Stomach smooth muscle (tissue), 2 donors: Measurements from ENCODE around the gene KIAA1958.

ENCODE experiments used
- H3K27ac ChIP-seq: one replicate; pipeline ENCODE4 v1.7.0; 2013; ENCODE audit warnings: mild to moderate bottlenecking, low read length, inconsistent platforms
- H3K27me3 ChIP-seq, 2 donors: one replicate each; pipeline ENCODE4 v1.7.0; 2013; ENCODE audit warnings: low read length in 2 of 2; ENCODE audit not compliant: insufficient read depth in 2 of 2, control insufficient read depth in 1 of 2
- H3K36me3 ChIP-seq, 2 donors: one replicate each; pipeline ENCODE4 v1.7.0; 2013; ENCODE audit warnings: low read length in 2 of 2; ENCODE audit not compliant: control insufficient read depth in 2 of 2, insufficient read depth in 2 of 2
- H3K4me1 ChIP-seq: one replicate; pipeline ENCODE4 v1.7.0; 2013; ENCODE audit warnings: low read length; ENCODE audit not compliant: control insufficient read depth, insufficient read depth
- H3K4me3 ChIP-seq, 2 donors: one replicate each; pipeline ENCODE4 v1.7.0; 2013; ENCODE audit warnings: low read length in 2 of 2
- H3K9ac ChIP-seq, 2 donors: one replicate each; pipeline ENCODE4 v1.7.0; 2013; ENCODE audit warnings: low read length in 2 of 2, mild to moderate bottlenecking in 1 of 2
- H3K9me3 ChIP-seq, 2 donors: one replicate each; pipeline ENCODE4 v1.7.0; 2013; ENCODE audit warnings: low read length in 2 of 2; ENCODE audit not compliant: control insufficient read depth in 2 of 2
- donor health status: healthy.
- donor health status: Pancreatic carcinoma.

The KIAA1958 gene

DNA sequence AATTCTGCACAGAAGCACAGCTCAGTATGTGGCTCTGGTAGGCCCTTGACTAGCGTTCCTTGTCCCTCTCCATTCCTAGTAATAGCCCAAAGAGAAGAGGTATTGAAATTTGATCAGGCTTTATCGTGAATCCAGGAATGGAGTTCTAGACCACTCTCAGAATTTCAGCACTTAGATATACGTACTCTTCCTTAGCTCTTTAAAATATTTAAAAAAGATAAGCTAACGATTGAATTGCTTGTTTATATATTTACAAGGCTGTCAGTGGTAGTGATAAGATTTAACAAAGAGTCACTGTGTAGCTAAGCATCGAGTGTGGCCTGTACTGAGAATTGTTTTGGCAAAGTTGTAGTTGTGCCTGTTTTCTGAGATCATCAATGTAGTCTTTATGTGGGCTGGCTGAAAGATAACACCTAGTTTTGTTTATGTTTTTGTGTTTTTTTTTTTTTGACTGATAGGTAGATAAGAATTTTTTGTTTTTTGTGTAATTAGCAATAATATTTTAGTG, 2.5 kb downstream of the KIAA1958 start:
- H3K27me3 ChIP-seq = no peaks in the 10 kb centered on the region
- no peak overlapping the region for H3K27ac ChIP-seq
- H3K4me1 ChIP-seq = peaks cover 9% of the 10 kb centered on the region
- no peak overlapping the region for H3K4me3 ChIP-seq
- H3K36me3 ChIP-seq = no peaks in the 10 kb centered on the region
- no peak overlapping the region for H3K9ac ChIP-seq
- H3K9me3 ChIP-seq = no peaks in the 10 kb centered on the region

GRCh38 chr9:112489876-112490666, 3.4 kb downstream of the KIAA1958 start:
- no peaks in the 10 kb centered on the region for H3K9me3 ChIP-seq
- no peak overlapping the region for H3K27ac ChIP-seq
- no peak overlapping the region for H3K4me3 ChIP-seq
- H3K36me3 ChIP-seq = no peaks in the 10 kb centered on the region
- peaks cover 9% of the 10 kb centered on the region for H3K4me1 ChIP-seq
- no peak overlapping the region for H3K9ac ChIP-seq
- H3K27me3 ChIP-seq = no peaks in the 10 kb centered on the region

DNA sequence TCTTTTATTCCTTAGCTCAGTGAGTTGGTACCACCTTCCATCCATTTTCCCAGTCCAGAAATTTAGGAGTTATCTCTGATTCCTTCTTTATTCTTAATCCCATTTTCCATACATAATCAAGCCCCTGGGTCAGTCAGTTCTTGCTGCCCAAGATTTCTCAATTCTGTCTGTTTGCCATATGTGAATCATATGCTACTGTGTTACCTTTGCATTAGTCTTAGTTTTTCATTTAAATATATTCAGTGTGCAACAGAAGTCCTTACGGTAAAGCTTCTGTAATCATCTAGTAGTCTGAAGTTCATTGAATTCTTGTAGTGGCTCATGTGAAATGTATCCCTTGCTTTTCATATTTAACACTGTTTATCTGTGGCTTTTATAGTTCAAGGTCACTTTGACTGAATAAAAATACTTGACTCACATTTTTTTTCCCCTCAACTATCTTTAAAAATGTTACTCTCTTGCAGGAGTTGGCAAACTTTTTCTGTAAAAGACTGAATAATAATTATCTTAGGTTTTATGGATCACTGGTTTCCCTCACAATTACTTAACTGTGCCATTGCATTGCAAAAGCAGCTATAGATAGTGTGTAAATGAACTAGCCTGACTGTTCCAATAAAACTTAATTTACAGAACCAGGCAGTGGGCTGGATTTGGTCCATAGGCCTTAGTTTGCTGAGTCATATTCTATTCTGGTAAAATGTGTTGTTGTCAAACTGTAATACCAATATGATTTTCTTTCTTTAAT, 6.9 kb downstream of the KIAA1958 start:
- Histone ChIP-seq H3K27ac (no peak overlapping the region), H3K4me1 (no peaks in the 10 kb centered on the region), H3K36me3 (no peaks in the 10 kb centered on the region), H3K27me3 (no peaks in the 10 kb centered on the region), H3K9ac (no peak overlapping the region), H3K9me3 (no peaks in the 10 kb centered on the region), H3K4me3 (no peak overlapping the region)

- Histone ChIP-seq H3K27me3 (no peaks in the 10 kb centered on the region), H3K36me3 (no peaks in the 10 kb centered on the region), H3K27ac (no peak overlapping the region), H3K4me3 (no peak overlapping the region), H3K9ac (no peak overlapping the region), H3K4me1 (no peaks in the 10 kb centered on the region), H3K9me3 (no peaks in the 10 kb centered on the region)
These were observed 7.5 kb downstream of the KIAA1958 start for GRCh38 chr9:112494153-112494552.

- no peaks in the 10 kb centered on the region for H3K27me3 ChIP-seq
- no peak overlapping the region for H3K27ac ChIP-seq
- no peaks in the 10 kb centered on the region for H3K36me3 ChIP-seq
- no peak overlapping the region for H3K9ac ChIP-seq
- no peak overlapping the region for H3K4me3 ChIP-seq
- H3K4me1 ChIP-seq = no peaks in the 10 kb centered on the region
- no peaks in the 10 kb centered on the region for H3K9me3 ChIP-seq
These were observed 9.0 kb downstream of the KIAA1958 start for GRCh38 chr9:112495614-112496013.

DNA sequence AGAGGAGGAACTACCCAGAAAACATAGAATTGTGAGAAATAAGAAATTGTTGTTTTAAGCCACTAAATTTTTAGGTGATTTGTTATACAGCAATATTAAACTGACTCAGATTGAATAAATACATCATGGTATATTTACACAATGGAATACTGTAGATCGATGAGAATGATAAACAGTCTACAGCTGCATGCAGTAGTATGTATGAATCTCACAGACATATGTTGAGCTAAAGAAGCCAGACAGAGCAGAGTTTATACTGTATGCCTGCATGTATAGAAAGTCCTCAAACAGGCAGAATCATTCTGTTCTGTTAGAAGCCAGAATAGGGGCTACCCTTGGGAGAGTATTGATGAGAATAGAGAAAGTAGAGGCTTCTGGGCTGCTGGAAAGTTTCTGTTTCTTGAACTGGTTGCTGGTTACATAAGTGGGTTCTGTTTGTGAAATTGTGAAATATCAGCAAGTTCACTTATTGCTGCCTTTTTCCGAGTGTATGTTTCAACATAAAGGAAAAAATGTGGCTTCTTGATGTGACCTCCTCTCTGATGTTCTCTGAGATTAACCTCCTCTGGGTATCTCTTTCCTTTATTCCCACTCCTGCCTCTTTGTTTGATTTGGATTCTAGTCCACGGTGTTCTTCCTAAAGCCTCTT, 9.6 kb downstream of the KIAA1958 start:
- no peaks in the 10 kb centered on the region for H3K27me3 ChIP-seq
- H3K4me1 ChIP-seq = no peaks in the 10 kb centered on the region
- H3K27ac ChIP-seq = no peak overlapping the region
- no peak overlapping the region for H3K9ac ChIP-seq
- H3K9me3 ChIP-seq = no peaks in the 10 kb centered on the region
- H3K4me3 ChIP-seq = no peak overlapping the region
- H3K36me3 ChIP-seq = no peaks in the 10 kb centered on the region

DNA sequence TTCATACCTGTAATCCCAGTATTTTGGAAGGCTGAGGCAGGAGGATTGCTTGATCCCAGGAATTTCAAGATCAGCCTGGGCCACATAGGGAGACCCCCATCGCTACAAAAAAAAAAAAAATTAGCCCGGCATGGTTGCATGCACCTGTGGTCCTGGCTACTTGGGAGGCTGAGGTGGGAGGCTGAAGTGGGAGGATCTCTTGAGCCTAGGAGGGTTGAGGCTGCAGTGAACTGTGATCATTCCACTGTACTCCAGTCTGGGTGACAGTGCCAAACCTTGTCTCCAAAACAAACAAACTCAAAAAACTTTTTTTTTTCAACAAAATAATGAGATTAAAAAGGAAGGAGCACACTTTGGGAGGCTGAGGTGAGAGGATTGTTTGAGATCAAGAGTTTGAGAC, 14.2 kb downstream of the KIAA1958 start:
- H3K9me3 ChIP-seq = no peaks in the 10 kb centered on the region
- no peak overlapping the region for H3K27ac ChIP-seq

DNA sequence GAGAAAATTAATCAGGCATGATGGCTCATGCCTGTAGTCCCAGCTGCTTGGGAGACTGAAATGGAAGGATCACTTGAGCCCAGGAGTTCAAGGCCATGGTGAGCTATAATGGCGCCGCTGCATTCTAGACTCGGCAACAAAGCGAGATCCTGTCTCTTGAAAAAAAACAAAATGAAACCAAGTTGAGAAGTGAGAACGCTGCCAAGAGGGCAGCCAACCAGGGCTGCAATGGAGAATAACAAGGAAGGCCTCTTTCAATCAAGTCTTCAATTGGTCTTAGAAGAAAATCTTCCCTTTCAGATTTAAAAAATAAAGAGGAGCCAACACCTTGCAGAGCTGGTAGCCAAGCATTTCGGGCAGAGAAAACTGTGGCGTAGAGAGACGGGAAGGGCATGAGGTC, 14.7 kb downstream of the KIAA1958 start:
- no peak overlapping the region for H3K9ac ChIP-seq
- no peak overlapping the region for H3K27ac ChIP-seq
- H3K9me3 ChIP-seq = no peaks in the 10 kb centered on the region
- no peaks in the 10 kb centered on the region for H3K36me3 ChIP-seq
- H3K27me3 ChIP-seq = no peaks in the 10 kb centered on the region
- H3K4me3 ChIP-seq = no peak overlapping the region
- H3K4me1 ChIP-seq = no peaks in the 10 kb centered on the region

More for the DNA sequence above, 14.2 kb downstream of the KIAA1958 start:
- Histone ChIP-seq H3K27me3 (no peaks in the 10 kb centered on the region), H3K9ac (no peak overlapping the region), H3K4me3 (no peak overlapping the region), H3K36me3 (no peaks in the 10 kb centered on the region), H3K4me1 (no peaks in the 10 kb centered on the region)

DNA sequence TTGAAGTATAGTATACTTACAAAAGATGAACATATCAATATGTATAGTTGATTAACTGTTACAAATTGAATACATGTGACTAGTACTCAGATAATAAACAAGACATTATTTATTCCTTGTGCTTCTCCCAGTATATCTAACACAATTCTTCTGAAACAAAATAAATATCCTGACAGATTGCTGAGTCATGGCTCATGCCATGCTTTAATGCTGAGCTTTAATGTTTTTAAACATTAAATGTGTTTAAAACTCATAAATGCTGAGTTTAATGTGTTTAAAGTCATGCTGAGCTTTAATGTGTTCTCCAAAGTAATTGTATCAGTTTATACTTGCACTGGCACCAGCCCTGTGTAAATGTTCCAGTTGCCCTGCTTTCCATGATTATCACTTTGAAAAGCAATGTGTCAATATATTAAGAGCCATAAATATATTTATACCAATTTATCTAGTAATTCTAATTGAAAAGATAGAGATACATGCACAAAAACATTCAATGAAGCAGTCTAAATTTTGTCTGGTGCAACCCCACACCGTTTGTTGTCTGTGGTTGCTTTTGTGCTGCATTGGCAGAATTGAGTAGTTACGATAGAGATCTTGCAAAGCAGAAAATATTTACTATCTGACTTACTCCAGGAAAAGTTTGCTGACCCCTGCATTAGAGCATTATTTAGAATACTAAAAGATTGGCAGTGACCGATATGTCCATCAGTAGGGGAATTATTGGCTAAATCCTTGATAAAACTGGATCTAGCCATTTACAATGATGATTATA, 15.7 kb downstream of the KIAA1958 start:
- no peaks in the 10 kb centered on the region for H3K36me3 ChIP-seq
- no peak overlapping the region for H3K27ac ChIP-seq
- no peak overlapping the region for H3K4me3 ChIP-seq
- no peaks in the 10 kb centered on the region for H3K4me1 ChIP-seq
- H3K9me3 ChIP-seq = no peaks in the 10 kb centered on the region
- no peak overlapping the region for H3K9ac ChIP-seq
- H3K27me3 ChIP-seq = no peaks in the 10 kb centered on the region

DNA sequence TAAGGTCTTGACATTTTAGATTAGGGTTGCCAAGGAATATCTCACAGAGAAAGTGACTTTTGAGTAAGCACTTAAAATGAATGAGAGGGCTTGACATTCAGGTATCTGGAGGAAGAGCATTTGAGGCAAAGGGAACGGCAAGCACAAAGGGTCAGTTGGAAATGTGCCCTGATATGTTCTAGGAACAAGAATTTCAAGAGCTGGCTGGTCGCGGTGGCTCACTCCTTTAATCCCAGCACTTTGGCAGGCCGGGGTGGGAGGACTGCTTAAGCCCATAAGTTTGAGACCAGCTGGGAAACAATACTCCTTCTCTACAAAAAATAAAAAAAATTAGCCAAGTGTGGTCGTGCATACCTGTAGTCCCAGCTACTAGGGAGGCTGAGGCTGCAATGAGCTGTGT, 16.5 kb downstream of the KIAA1958 start:
- Histone ChIP-seq H3K4me3 (no peak overlapping the region), H3K27me3 (no peaks in the 10 kb centered on the region), H3K4me1 (no peaks in the 10 kb centered on the region), H3K27ac (no peak overlapping the region), H3K9ac (no peak overlapping the region), H3K9me3 (no peaks in the 10 kb centered on the region), H3K36me3 (no peaks in the 10 kb centered on the region)
